AG09309 (cell line): ENCODE results near the gene NFIX.

ENCODE experiments used
- DNase-seq: peaks from one replicate; pipeline ENCODE4 v3.0.0-alpha.2; 2010; ENCODE audit warnings: low read depth
- H3K4me3 ChIP-seq: 2 replicates; pipeline ENCODE4 v1.5.1; 2011; ENCODE audit warnings: mild to moderate bottlenecking, low read depth, low read length, moderate library complexity; ENCODE audit not compliant: control insufficient read depth
- TF ChIP-seq, protein P1 (sequence below): IDR thresholded peaks from 2 replicates; pipeline ENCODE4 v1.5.1; 2011; ENCODE audit warnings: mild to moderate bottlenecking, low read depth, low read length, inconsistent platforms; ENCODE audit not compliant: insufficient read depth, control insufficient read depth; ENCODE audit errors: missing control alignments

NFIX gene

DNA sequence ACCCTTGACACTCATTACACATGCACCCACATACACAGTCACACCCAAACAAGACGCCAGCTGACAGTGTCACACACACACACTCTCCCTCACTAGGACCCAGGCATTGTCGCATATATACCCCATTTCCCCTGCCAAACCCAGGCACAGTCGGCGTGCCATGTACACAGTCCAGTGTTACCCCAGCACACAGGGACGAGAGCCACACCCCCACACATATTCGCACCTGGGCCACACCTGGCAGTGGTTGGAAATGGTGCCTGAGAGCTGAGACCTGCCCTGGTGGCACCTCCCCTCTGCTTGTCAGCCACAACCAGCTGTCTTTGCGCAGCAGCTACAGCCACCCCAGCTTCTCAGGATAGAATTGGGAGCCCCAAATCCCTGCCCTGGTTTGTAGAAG lies 9.0 kb downstream of the NFIX start:
- no peak for DNase-seq
- TF ChIP-seq, protein P1, sequence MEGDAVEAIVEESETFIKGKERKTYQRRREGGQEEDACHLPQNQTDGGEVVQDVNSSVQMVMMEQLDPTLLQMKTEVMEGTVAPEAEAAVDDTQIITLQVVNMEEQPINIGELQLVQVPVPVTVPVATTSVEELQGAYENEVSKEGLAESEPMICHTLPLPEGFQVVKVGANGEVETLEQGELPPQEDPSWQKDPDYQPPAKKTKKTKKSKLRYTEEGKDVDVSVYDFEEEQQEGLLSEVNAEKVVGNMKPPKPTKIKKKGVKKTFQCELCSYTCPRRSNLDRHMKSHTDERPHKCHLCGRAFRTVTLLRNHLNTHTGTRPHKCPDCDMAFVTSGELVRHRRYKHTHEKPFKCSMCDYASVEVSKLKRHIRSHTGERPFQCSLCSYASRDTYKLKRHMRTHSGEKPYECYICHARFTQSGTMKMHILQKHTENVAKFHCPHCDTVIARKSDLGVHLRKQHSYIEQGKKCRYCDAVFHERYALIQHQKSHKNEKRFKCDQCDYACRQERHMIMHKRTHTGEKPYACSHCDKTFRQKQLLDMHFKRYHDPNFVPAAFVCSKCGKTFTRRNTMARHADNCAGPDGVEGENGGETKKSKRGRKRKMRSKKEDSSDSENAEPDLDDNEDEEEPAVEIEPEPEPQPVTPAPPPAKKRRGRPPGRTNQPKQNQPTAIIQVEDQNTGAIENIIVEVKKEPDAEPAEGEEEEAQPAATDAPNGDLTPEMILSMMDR: no peak
- H3K4me3 ChIP-seq: no peak overlapping the region

DNA sequence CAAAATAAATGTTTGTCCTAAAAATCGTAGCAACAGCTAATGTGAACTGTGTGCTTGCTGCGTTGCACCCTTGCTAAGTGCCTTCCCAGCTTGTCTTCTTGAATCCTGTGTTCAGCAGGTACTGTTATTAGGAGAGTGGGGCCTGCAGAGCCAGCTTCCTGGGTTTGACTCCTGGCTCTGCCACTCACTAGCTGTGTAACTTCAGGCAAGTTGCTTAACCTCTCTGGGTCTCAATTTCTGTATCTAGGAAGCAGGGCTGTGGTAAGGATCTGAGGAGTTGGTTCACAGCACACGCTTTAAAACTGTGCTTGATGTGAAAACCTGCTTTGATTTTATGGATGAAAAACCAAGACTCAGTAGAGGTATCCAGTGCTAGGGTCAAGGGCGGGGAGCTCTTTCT lies 10.0 kb downstream of the NFIX start:
- TF ChIP-seq, protein P1: no peak
- no peak overlapping the region for H3K4me3 ChIP-seq
- no peak for DNase-seq

DNA sequence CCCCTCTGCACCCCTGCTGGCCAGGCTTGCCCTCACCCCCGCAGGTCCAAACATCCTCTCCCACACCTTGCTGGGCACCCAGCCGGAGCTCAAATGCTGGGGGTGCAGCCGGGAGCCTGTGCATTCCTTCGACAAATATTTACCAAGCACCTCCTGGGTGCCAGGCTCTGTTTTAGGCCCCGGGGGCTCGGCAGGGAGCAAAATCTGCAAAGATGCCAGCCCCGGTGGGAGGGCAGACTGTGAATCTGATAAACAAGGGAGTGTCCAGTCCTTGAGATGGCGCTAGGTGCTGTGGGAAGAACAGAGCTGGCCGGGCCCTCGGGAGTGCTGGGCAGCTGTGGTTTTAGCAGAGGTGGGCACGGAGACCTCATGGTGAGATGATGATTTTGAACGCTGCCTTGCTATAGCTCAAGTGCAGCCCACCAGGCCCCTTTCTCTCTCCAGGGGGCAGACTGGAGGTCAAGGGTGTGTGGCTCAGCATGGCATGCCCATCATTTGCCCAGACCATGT lies 10.6 kb downstream of the NFIX start:
- DNase-seq: no peak
- TF ChIP-seq, protein P1: no peak
- H3K4me3 ChIP-seq: no peak overlapping the region

DNA sequence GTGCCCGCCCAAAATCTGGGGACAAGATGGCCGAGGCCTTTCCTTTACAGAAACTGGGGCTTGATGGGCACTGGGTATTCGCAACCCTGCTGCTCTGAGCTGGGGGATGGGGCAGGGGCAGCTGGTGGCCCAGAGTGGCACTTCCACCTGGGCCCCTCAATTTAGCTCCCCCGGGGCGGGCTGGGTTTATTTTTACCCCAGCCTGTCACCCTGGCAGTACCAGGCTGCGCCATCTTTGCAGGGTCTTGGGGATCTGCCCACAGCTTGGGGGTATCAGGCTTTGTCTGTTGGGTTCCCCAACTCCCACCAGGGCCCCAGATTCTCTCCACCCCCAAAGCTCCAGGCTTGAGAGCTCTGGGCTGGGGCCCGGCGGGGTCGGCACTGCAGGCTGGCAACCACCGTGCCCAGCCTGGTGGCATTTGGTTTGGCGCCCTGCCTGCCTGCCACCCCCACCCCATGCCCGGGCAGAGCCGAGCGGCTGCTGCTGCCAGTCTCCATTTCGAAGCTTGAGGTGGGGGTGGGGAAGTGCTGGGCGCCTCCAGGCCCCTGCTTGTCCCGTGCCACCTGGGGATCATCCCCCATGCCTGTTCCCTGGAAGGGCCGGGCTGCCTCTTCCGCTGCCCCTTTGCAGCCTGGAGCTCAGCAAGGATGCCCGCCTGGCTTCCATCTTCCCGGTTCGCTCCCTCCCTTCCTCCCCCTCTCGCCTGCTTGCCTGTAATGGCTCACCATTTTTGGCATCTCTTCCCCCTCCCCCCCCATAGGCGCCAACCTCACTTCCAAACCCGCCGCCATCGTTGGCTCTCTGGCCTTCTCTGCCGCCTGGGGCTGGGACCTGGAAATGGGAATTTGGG lies 11.4 kb downstream of the NFIX start:
- no peak for DNase-seq
- TF ChIP-seq, protein P1: no peak
- H3K4me3 ChIP-seq: no peak overlapping the region

DNA sequence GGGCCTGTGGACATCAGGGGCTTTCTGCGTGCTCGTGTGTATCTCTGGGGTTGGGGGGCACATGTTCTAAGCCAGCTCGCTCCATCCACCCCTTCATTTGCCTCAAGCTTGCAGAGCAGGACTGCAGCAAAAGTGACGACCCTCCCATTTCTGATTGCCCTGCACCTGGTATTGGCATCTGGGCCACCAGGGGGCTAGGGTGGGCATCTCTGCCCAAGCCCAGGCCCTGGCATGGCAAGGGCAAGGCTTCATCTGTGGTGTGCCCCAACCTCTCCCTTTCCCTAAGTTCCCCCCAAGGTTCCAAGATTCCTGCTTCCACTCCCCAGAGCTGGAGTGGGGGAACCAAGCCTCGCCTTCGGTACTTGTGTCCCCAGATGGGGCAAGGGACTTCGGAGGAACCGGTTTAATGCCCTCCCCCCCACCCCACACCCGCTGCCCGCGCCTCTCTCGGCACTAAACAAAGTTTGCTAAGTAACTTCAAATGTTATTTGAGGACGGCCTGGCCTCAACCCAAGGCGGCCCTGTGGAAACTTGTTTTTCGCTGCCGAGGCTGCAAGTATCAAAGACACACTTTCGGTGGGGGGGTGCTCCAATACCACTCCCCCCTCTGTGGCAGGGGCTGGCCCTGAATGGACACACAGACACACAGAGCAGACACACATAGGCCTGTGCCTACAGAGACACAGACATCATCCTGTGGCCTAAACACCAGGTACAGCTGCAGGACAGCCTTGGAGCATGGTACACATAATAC lies 12.2 kb downstream of the NFIX start:
- TF ChIP-seq, protein P1: no peak
- no peak for DNase-seq
- no peak overlapping the region for H3K4me3 ChIP-seq

DNA sequence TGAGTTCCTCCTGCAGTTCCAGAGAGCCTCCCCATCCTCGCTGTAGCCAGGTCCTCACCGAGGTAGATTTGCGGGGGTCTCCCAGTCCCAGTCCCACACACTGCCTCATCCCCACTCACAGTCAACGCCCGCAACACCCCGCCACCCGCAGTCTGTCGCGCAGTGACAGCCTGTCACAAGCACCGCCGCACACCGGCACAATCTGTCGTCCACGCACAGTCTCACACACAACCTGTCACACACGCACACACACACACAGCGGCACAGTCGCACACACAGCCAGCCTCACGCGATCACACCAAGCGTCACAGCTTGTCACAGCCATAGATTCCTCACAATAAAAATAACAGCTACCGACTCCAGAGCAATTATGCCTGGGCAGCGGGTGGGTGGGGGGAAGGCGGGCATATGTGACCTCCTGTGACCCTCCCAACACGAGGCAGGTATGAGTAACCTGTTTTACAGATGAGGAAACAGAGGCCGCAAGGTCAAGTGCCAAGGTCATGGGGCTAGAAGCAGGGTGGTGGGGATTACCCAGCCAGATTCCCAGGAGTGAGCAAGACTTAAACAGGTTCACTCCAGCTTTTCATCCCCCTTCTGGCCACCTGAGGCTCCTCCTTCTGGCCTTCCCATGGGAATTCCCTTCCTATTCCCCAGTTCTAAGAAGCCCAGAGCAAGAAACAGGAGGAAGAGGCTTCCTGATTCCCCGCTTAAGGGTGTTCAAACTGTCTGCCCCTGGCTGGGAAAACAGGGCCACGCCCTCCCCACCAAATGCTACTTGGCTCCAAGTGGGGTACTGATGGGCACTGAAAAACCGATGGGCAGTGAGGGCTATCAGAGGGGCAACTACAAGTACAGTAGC lies 13.9 kb downstream of the NFIX start:
- no peak overlapping the region for H3K4me3 ChIP-seq
- no peak for DNase-seq
- TF ChIP-seq, protein P1: no peak
